ENCODE results near the gene KCTD2.
"Not testable (repeated sequence)": the region's sequence is repeated elsewhere in the genome, so short reads cannot be mapped to it uniquely, and the experiment has no call there.

Gene KCTD2

GRCh38 chr17:75041656-75042280 lies 5.3 kb upstream of the KCTD2 start:
- H3K27me3 ChIP-seq (ENCODE audit: control insufficient read depth, insufficient read depth, low read length), result no peaks in the 10 kb centered on the region
- H3K4me3 ChIP-seq (ENCODE audit: low read length), result no peak overlapping the region
- H3K36me3 ChIP-seq (ENCODE audit: control insufficient read depth, low read depth, low read length), result peaks cover 45% of the 10 kb centered on the region
- H3K27ac ChIP-seq (ENCODE audit: low read length), result no peak overlapping the region
- no peaks in the 10 kb centered on the region for H3K9me3 ChIP-seq (ENCODE audit: control insufficient read depth, low read depth, low read length)
- H3K4me1 ChIP-seq (ENCODE audit: control insufficient read depth, low read depth, low read length), result peaks cover 12% of the 10 kb centered on the region
- H3K9ac ChIP-seq (ENCODE audit: low read length), result no peak overlapping the region

- not testable (repeated sequence) for H3K9ac ChIP-seq (ENCODE audit: low read length); H3K27ac ChIP-seq (ENCODE audit: low read length); H3K4me3 ChIP-seq (ENCODE audit: low read length); H3K9me3 ChIP-seq (ENCODE audit: control insufficient read depth, low read depth, low read length); H3K27me3 ChIP-seq (ENCODE audit: control insufficient read depth, insufficient read depth, low read length)
- Histone ChIP-seq H3K36me3 (ENCODE audit: control insufficient read depth, low read depth, low read length) (peaks cover 35% of the 10 kb centered on the region), H3K4me1 (ENCODE audit: control insufficient read depth, low read depth, low read length) (peaks cover 21% of the 10 kb centered on the region)
Observed at GRCh38 chr17:75043789-75044188, 3.2 kb upstream of the KCTD2 start.

GRCh38 chr17:75044716-75045115 lies 2.3 kb upstream of the KCTD2 start:
- peak overlapping the region; percentile 8 for H3K9ac ChIP-seq (ENCODE audit: low read length)
- peak overlapping the region; percentile 11 for H3K27ac ChIP-seq (ENCODE audit: low read length)
- H3K9me3 ChIP-seq (ENCODE audit: control insufficient read depth, low read depth, low read length), result no peaks in the 10 kb centered on the region
- peak overlapping the region; percentile 39 for H3K4me3 ChIP-seq (ENCODE audit: low read length)
- peaks cover 22% of the 10 kb centered on the region for H3K4me1 ChIP-seq (ENCODE audit: control insufficient read depth, low read depth, low read length)
- H3K36me3 ChIP-seq (ENCODE audit: control insufficient read depth, low read depth, low read length), result peaks cover 36% of the 10 kb centered on the region
- H3K27me3 ChIP-seq (ENCODE audit: control insufficient read depth, insufficient read depth, low read length), result no peaks in the 10 kb centered on the region

GRCh38 chr17:75045946-75046406 lies 1.0 kb upstream of the KCTD2 start:
- Histone ChIP-seq H3K4me3 (ENCODE audit: low read length) (peak overlapping the region; percentile 98), H3K9ac (ENCODE audit: low read length) (peak overlapping the region; percentile 80), H3K4me1 (ENCODE audit: control insufficient read depth, low read depth, low read length) (peaks cover 22% of the 10 kb centered on the region), H3K36me3 (ENCODE audit: control insufficient read depth, low read depth, low read length) (peaks cover 33% of the 10 kb centered on the region)
- not testable (repeated sequence) for H3K27me3 ChIP-seq (ENCODE audit: control insufficient read depth, insufficient read depth, low read length); H3K9me3 ChIP-seq (ENCODE audit: control insufficient read depth, low read depth, low read length); H3K27ac ChIP-seq (ENCODE audit: low read length)

- Histone ChIP-seq H3K9me3 (ENCODE audit: control insufficient read depth, low read depth, low read length) (no peaks in the 10 kb centered on the region), H3K4me3 (ENCODE audit: low read length) (peak overlapping the region; percentile 97), H3K27ac (ENCODE audit: low read length) (no peak overlapping the region)
Observed at GRCh38 chr17:75047398-75048098, 523 bp downstream of the KCTD2 start.

GRCh38 chr17:75048249-75048878 lies 1.3 kb downstream of the KCTD2 start:
- Histone ChIP-seq H3K9me3 (ENCODE audit: control insufficient read depth, low read depth, low read length) (no peaks in the 10 kb centered on the region), H3K36me3 (ENCODE audit: control insufficient read depth, low read depth, low read length) (peaks cover 38% of the 10 kb centered on the region), H3K27me3 (ENCODE audit: control insufficient read depth, insufficient read depth, low read length) (no peaks in the 10 kb centered on the region), H3K27ac (ENCODE audit: low read length) (no peak overlapping the region), H3K4me1 (ENCODE audit: control insufficient read depth, low read depth, low read length) (peaks cover 21% of the 10 kb centered on the region), H3K4me3 (ENCODE audit: low read length) (peak overlapping the region; percentile 97), H3K9ac (ENCODE audit: low read length) (peak overlapping the region; percentile 68)

More at GRCh38 chr17:75047398-75048098, 523 bp downstream of the KCTD2 start:
- Histone ChIP-seq H3K27me3 (ENCODE audit: control insufficient read depth, insufficient read depth, low read length) (no peaks in the 10 kb centered on the region), H3K9ac (ENCODE audit: low read length) (peak overlapping the region; percentile 68), H3K4me1 (ENCODE audit: control insufficient read depth, low read depth, low read length) (peaks cover 22% of the 10 kb centered on the region), H3K36me3 (ENCODE audit: control insufficient read depth, low read depth, low read length) (peaks cover 30% of the 10 kb centered on the region)

- Histone ChIP-seq H3K9ac (ENCODE audit: low read length) (no peak overlapping the region), H3K9me3 (ENCODE audit: control insufficient read depth, low read depth, low read length) (no peaks in the 10 kb centered on the region), H3K27ac (ENCODE audit: low read length) (no peak overlapping the region), H3K4me3 (ENCODE audit: low read length) (peak overlapping the region; percentile 97), H3K27me3 (ENCODE audit: control insufficient read depth, insufficient read depth, low read length) (no peaks in the 10 kb centered on the region), H3K36me3 (ENCODE audit: control insufficient read depth, low read depth, low read length) (peaks cover 45% of the 10 kb centered on the region), H3K4me1 (ENCODE audit: control insufficient read depth, low read depth, low read length) (peaks cover 17% of the 10 kb centered on the region)
Observed at GRCh38 chr17:75049057-75049456, 2.0 kb downstream of the KCTD2 start.

- no peak overlapping the region for H3K9ac ChIP-seq (ENCODE audit: low read length)
Observed at GRCh38 chr17:75049706-75050105, 2.7 kb downstream of the KCTD2 start.

GRCh38 chr17:75051941-75052340 lies 4.9 kb downstream of the KCTD2 start:
- H3K36me3 ChIP-seq (ENCODE audit: control insufficient read depth, low read depth, low read length), result peaks cover 55% of the 10 kb centered on the region
- H3K9ac ChIP-seq (ENCODE audit: low read length), result no peak overlapping the region
- H3K9me3 ChIP-seq (ENCODE audit: control insufficient read depth, low read depth, low read length), result no peaks in the 10 kb centered on the region
- no peak overlapping the region for H3K27ac ChIP-seq (ENCODE audit: low read length)
- no peak overlapping the region for H3K4me3 ChIP-seq (ENCODE audit: low read length)
- H3K4me1 ChIP-seq (ENCODE audit: control insufficient read depth, low read depth, low read length), result peaks cover 11% of the 10 kb centered on the region
- no peaks in the 10 kb centered on the region for H3K27me3 ChIP-seq (ENCODE audit: control insufficient read depth, insufficient read depth, low read length)

More at GRCh38 chr17:75049706-75050105, 2.7 kb downstream of the KCTD2 start:
- Histone ChIP-seq H3K36me3 (ENCODE audit: control insufficient read depth, low read depth, low read length) (peaks cover 48% of the 10 kb centered on the region), H3K27me3 (ENCODE audit: control insufficient read depth, insufficient read depth, low read length) (no peaks in the 10 kb centered on the region), H3K27ac (ENCODE audit: low read length) (no peak overlapping the region), H3K9me3 (ENCODE audit: control insufficient read depth, low read depth, low read length) (no peaks in the 10 kb centered on the region), H3K4me3 (ENCODE audit: low read length) (no peak overlapping the region), H3K4me1 (ENCODE audit: control insufficient read depth, low read depth, low read length) (peaks cover 13% of the 10 kb centered on the region)

GRCh38 chr17:75059369-75060345 lies 12.6 kb downstream of the KCTD2 start:
- no peaks in the 10 kb centered on the region for H3K4me1 ChIP-seq (ENCODE audit: control insufficient read depth, low read depth, low read length)
- H3K9ac ChIP-seq (ENCODE audit: low read length), result no peak overlapping the region
- H3K36me3 ChIP-seq (ENCODE audit: control insufficient read depth, low read depth, low read length), result peaks cover 53% of the 10 kb centered on the region
- H3K4me3 ChIP-seq (ENCODE audit: low read length), result no peak overlapping the region
- no peaks in the 10 kb centered on the region for H3K9me3 ChIP-seq (ENCODE audit: control insufficient read depth, low read depth, low read length)
- no peaks in the 10 kb centered on the region for H3K27me3 ChIP-seq (ENCODE audit: control insufficient read depth, insufficient read depth, low read length)
- H3K27ac ChIP-seq (ENCODE audit: low read length), result no peak overlapping the region
